Measurements from ENCODE around the gene ZNF536. TPM values are rescaled to one million over a fixed set of nuclear protein-coding genes. Genes with fewer than 3 reads are reported as not detected.

The ZNF536 gene
- total and polyA plus RNA-seq, 9 of the 15 experiments (the other 6 are each of a cell fraction or from before 2014, with no cell fraction given), result not detected

- H3K4me1 ChIP-seq (replicated peaks in 1 of 2; ENCODE audit: control insufficient read depth in 2 of 2, insufficient read depth in 2 of 2, low read length in 2 of 2), result no peaks in the 10 kb centered on the region
- ATAC-seq (no peak), DNase-seq (ENCODE audit: extremely low read depth in 1 of 4, low spot score in 3 of 4) (no peak), FAIRE-seq (no peak)
- no peaks in the 10 kb centered on the region for H3K9me1 ChIP-seq (ENCODE audit: control insufficient read depth, insufficient read depth, low read length)
- no peak overlapping the region for H3K9ac ChIP-seq (ENCODE audit: insufficient read depth in 1 of 2, low read depth in 2 of 2, low read length in 2 of 2)
- no peaks in the 10 kb centered on the region for H3K79me2 ChIP-seq (ENCODE audit: control insufficient read depth, insufficient read depth, low read length)
- no peak overlapping the region for H2AFZ ChIP-seq (ENCODE audit: low read depth, low read length)
- intact Hi-C loops (cut with micrococcal nuclease), result no loop called here
- ChIA-PET POLR2A (no interaction called here), CTCF (ENCODE audit: low intra/inter-chr PET ratio) (no interaction called here)
- TF ChIP-seq ZBED1 (IDR thresholded peaks at IDR 0.05) (no peak), ZSCAN32 (CRISPR knock-in tag; IDR thresholded peaks at IDR 0.05) (no peak), KAT7 (CRISPR knock-in tag; IDR thresholded peaks at IDR 0.05; ENCODE audit: borderline replicate concordance) (no peak), TAF9B (IDR thresholded peaks at IDR 0.05; ENCODE audit: partially characterized antibody) (no peak), SIX5 (IDR thresholded peaks at IDR 0.05; ENCODE audit: borderline replicate concordance in 1 of 2, insufficient read depth in 1 of 2, low read depth in 1 of 2, low read length in 2 of 2) (no peak), CEBPG (CRISPR knock-in tag; IDR thresholded peaks at IDR 0.05) (no peak), CEBPG (tag; conservative IDR thresholded peaks at IDR 0.05 in 1 of 2, IDR thresholded peaks at IDR 0.05 in 1 of 2) (peak; percentile 32 to 60; a peak in 2 of 4 replicates)
- TF ChIP-seq, protein P1, sequence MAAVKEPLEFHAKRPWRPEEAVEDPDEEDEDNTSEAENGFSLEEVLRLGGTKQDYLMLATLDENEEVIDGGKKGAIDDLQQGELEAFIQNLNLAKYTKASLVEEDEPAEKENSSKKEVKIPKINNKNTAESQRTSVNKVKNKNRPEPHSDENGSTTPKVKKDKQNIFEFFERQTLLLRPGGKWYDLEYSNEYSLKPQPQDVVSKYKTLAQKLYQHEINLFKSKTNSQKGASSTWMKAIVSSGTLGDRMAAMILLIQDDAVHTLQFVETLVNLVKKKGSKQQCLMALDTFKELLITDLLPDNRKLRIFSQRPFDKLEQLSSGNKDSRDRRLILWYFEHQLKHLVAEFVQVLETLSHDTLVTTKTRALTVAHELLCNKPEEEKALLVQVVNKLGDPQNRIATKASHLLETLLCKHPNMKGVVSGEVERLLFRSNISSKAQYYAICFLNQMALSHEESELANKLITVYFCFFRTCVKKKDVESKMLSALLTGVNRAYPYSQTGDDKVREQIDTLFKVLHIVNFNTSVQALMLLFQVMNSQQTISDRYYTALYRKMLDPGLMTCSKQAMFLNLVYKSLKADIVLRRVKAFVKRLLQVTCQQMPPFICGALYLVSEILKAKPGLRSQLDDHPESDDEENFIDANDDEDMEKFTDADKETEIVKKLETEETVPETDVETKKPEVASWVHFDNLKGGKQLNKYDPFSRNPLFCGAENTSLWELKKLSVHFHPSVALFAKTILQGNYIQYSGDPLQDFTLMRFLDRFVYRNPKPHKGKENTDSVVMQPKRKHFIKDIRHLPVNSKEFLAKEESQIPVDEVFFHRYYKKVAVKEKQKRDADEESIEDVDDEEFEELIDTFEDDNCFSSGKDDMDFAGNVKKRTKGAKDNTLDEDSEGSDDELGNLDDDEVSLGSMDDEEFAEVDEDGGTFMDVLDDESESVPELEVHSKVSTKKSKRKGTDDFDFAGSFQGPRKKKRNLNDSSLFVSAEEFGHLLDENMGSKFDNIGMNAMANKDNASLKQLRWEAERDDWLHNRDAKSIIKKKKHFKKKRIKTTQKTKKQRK (IDR thresholded peaks at IDR 0.05; ENCODE audit: borderline replicate concordance, low read depth, low read length), result no peak
- TF ChIP-seq, protein P2, sequence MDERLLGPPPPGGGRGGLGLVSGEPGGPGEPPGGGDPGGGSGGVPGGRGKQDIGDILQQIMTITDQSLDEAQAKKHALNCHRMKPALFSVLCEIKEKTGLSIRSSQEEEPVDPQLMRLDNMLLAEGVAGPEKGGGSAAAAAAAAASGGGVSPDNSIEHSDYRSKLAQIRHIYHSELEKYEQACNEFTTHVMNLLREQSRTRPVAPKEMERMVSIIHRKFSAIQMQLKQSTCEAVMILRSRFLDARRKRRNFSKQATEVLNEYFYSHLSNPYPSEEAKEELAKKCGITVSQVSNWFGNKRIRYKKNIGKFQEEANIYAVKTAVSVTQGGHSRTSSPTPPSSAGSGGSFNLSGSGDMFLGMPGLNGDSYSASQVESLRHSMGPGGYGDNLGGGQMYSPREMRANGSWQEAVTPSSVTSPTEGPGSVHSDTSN (CRISPR knock-in tag; IDR thresholded peaks at IDR 0.05; ENCODE audit: low read depth), result no peak
- TF ChIP-seq, protein P2 (tag; conservative IDR thresholded peaks at IDR 0.05; ENCODE audit: low read depth), result peak; percentile 36; the same call in 1 of the 2 replicates
- H3K36me3 ChIP-seq (ENCODE audit: control insufficient read depth, insufficient read depth, low read length), result no peaks in the 10 kb centered on the region
- peaks cover 0 to 6% of the 10 kb centered on the region in 2 experiments; a peak in 1 of 5 replicates for H3K27me3 ChIP-seq (ENCODE audit: control insufficient read depth in 2 of 2, insufficient read depth in 2 of 2, low read length in 2 of 2)
- H3K27ac ChIP-seq (ENCODE audit: extremely low read depth, low read depth, low read length), result no peak overlapping the region
- 1% methylated on average over 12 of the region's 12 CpGs for WGBS (ENCODE audit: insufficient coverage, low coverage, missing lambda C conversion rate)
- in situ Hi-C loops (cut with MboI), result no loop called here
- H3K4me3 ChIP-seq, result no peak overlapping the region
- no peak overlapping the region for H3K4me2 ChIP-seq (ENCODE audit: insufficient read depth, low read length)
- H3K9me3 ChIP-seq (replicated peaks; ENCODE audit: control insufficient read depth, insufficient read depth, low read depth, low read length), result no peaks in the 10 kb centered on the region
- no peaks in the 10 kb centered on the region; the same call in 1 of the 2 replicates for H4K20me1 ChIP-seq (replicated peaks; ENCODE audit: control insufficient read depth, insufficient read depth, low read length)
- no TSS peak for BruUV-seq (replicated peaks)
These were observed 15.3 kb downstream of the ZNF536 start for GRCh38 chr19:30387311-30388115.
